ENCODE data around the gene ARL2. TPM values are rescaled to one million over a fixed set of nuclear protein-coding genes. Genes with fewer than 3 reads are reported as not detected.

Gene ARL2
- total and polyA plus RNA-seq, 11 donors = 90.3 to 241 (median 117) TPM

GRCh38 chr11:65051398-65051858, 37.5 kb downstream of the ARL2 start:
- H3K9me3 ChIP-seq = no peaks in the 10 kb centered on the region
- intact Hi-C loops (cut with DNase I) = no loop called here
- no peak overlapping the region for H3K4me3 ChIP-seq
- DNase-seq (no peak), ATAC-seq (no peak)
- H3K27me3 ChIP-seq = no peaks in the 10 kb centered on the region
- peaks cover 0 to 20% (median 8%) of the 10 kb centered on the region in 12 donors for H3K4me1 ChIP-seq
- H3K27ac ChIP-seq = no peak overlapping the region
- H3K36me3 ChIP-seq = no peaks in the 10 kb centered on the region
- TF ChIP-seq POLR2A (IDR thresholded peaks at IDR 0.05) = no peak
- TF ChIP-seq CTCF (IDR thresholded peaks at IDR 0.05) = no peak
- WGBS, 4 donors = 73 to 83% (median 81%) methylated on average over 9 of the region's 9 CpGs

GRCh38 chr11:65053827-65054508, 40.0 kb downstream of the ARL2 start:
- Histone ChIP-seq H3K27ac (no peak overlapping the region), H3K4me3 (no peak overlapping the region), H3K4me1 (no peaks in the 10 kb centered on the region), H3K36me3 (no peaks in the 10 kb centered on the region), H3K9me3 (no peaks in the 10 kb centered on the region), H3K27me3 (no peaks in the 10 kb centered on the region)
- DNase-seq (no peak), ATAC-seq (no peak)
- intact Hi-C loops (cut with DNase I) = no loop called here
- TF ChIP-seq POLR2A (IDR thresholded peaks at IDR 0.05) = no peak
- TF ChIP-seq CTCF (IDR thresholded peaks at IDR 0.05) = no peak
- WGBS, 4 donors = 49 to 60% (median 54%) methylated on average over 8 of the region's 8 CpGs

- intact Hi-C loops (cut with DNase I) = no loop called here
- Histone ChIP-seq H3K27me3 (no peaks in the 10 kb centered on the region), H3K9me3 (no peaks in the 10 kb centered on the region), H3K27ac (no peak overlapping the region), H3K4me3 (no peak overlapping the region), H3K4me1 (no peaks in the 10 kb centered on the region), H3K36me3 (no peaks in the 10 kb centered on the region)
- 77 to 88% (median 85%) methylated on average over 1 of the region's 1 CpG for WGBS, 4 donors
- DNase-seq (no peak), ATAC-seq (no peak)
- no peak for TF ChIP-seq POLR2A (IDR thresholded peaks at IDR 0.05)
- TF ChIP-seq CTCF (IDR thresholded peaks at IDR 0.05) = no peak
Measured at GRCh38 chr11:65055538-65055937, 41.6 kb downstream of the ARL2 start.

GRCh38 chr11:65056999-65057398, 43.0 kb downstream of the ARL2 start:
- H3K27me3 ChIP-seq = no peaks in the 10 kb centered on the region
- ATAC-seq (no peak), DNase-seq (no peak)
- H3K9me3 ChIP-seq = no peaks in the 10 kb centered on the region
- no peaks in the 10 kb centered on the region for H3K36me3 ChIP-seq
- H3K27ac ChIP-seq = no peak overlapping the region
- WGBS, 4 donors = 87 to 92% (median 88%) methylated on average over 6 of the region's 6 CpGs
- H3K4me3 ChIP-seq = no peak overlapping the region
- no peak for TF ChIP-seq CTCF (IDR thresholded peaks at IDR 0.05)
- no peak for TF ChIP-seq POLR2A (IDR thresholded peaks at IDR 0.05)
- H3K4me1 ChIP-seq = no peaks in the 10 kb centered on the region
- intact Hi-C loops (cut with DNase I) = no loop called here
